ENCODE results near the gene NSD2. TPM values are rescaled to one million over a fixed set of nuclear protein-coding genes. Genes with fewer than 3 reads are reported as not detected.

The NSD2 gene
- total RNA-seq, 1 experiment from 2014 or later, result 122 TPM

- CTCF ChIA-PET, result no interaction called here
- intact Hi-C loops (cut with micrococcal nuclease; ENCODE audit: unreplicated experiment), result loop anchor here (10.0 kb wide), 1 partner anchor 202 kb away; no protein-coding TSS in a partner anchor
- Histone ChIP-seq H3K27me3 (replicated peaks; ENCODE audit: control insufficient read depth, insufficient read depth, low read length) (no peaks in the 10 kb centered on the region), H3K9me3 (no peaks in the 10 kb centered on the region), H3K4me3 (ENCODE audit: low read depth, low read length) (no peak overlapping the region), H3K36me3 (ENCODE audit: control insufficient read depth, insufficient read depth, low read length) (peaks cover 5% of the 10 kb centered on the region), H3K4me1 (no peaks in the 10 kb centered on the region)
- TSS peak; percentile 45 for BruUV-seq (replicated peaks)
- Mint-ChIP-seq H3K27me3 (ENCODE audit: insufficient read depth, unreplicated experiment) (no peaks in the 10 kb centered on the region), H3K4me1 (ENCODE audit: low read depth, unreplicated experiment) (no peaks in the 10 kb centered on the region), H3K4me3 (ENCODE audit: unreplicated experiment) (no peak overlapping the region), H3K9me3 (ENCODE audit: unreplicated experiment) (no peaks in the 10 kb centered on the region), H3K27ac (ENCODE audit: unreplicated experiment) (no peak overlapping the region), H3K36me3 (ENCODE audit: insufficient read depth, unreplicated experiment) (peaks cover 98% of the 10 kb centered on the region)
- no peak for TF ChIP-seq CTCF (IDR thresholded peaks at IDR 0.05; ENCODE audit: insufficient read depth in 1 of 2, low read depth in 1 of 2, low read length in 1 of 2, severe bottlenecking in 1 of 2, unreplicated experiment in 1 of 2)
- POLR2A ChIA-PET, result interaction anchor here (0.6 kb wide), 1 partner anchor 462 kb away, joined by 4 read pairs; no protein-coding TSS in a partner anchor
- DNase-seq, result no peak
These were observed 112.1 kb downstream of the NSD2 start for GRCh38 chr4:1983053-1983845.

DNA sequence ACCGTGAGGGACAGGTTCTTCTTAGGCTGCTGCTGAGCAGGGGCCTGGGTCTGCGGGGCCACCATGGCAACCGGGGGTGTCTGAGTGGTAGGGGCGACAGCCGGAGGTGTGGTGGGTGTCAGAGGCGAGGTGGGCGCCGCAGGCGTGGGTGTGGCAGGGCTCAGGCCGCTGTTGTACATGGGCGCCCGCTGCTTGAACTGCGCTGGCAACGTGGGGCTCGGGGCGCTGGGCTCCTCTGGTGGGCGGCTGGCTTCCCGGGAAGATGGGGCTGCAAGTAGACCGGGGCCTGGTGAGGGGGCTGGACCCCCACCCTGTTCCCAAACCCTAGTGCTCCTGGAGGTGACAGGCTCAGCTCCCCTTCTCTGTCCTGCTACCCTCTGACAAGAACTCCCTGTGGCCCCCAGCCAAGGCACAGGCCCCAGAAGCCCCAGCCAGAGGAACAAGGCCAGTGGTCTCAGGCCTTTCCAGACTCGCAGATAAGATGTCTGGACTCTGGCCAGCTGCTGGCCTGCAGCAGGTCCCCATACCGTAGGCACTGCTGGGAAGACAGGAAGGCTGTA lies 112.7 kb downstream of the NSD2 start:
- H3K36me3 Mint-ChIP-seq (ENCODE audit: insufficient read depth, unreplicated experiment), result peaks cover 98% of the 10 kb centered on the region
- no TSS peak for BruUV-seq (replicated peaks)
- H3K4me1 Mint-ChIP-seq (ENCODE audit: low read depth, unreplicated experiment), result no peaks in the 10 kb centered on the region
- H3K4me3 Mint-ChIP-seq (ENCODE audit: unreplicated experiment), result no peak overlapping the region
- TF ChIP-seq CTCF (IDR thresholded peaks at IDR 0.05; ENCODE audit: insufficient read depth in 1 of 2, low read depth in 1 of 2, low read length in 1 of 2, severe bottlenecking in 1 of 2, unreplicated experiment in 1 of 2), result no peak
- no peaks in the 10 kb centered on the region for H3K9me3 Mint-ChIP-seq (ENCODE audit: unreplicated experiment)
- no peak overlapping the region for H3K4me3 ChIP-seq (ENCODE audit: low read depth, low read length)
- H3K27me3 ChIP-seq (replicated peaks; ENCODE audit: control insufficient read depth, insufficient read depth, low read length), result no peaks in the 10 kb centered on the region
- ChIA-PET POLR2A (no interaction called here), CTCF (no interaction called here)
- H3K36me3 ChIP-seq (ENCODE audit: control insufficient read depth, insufficient read depth, low read length), result peaks cover 5% of the 10 kb centered on the region
- H3K27me3 Mint-ChIP-seq (ENCODE audit: insufficient read depth, unreplicated experiment), result no peaks in the 10 kb centered on the region
- no peak for DNase-seq
- H3K9me3 ChIP-seq, result no peaks in the 10 kb centered on the region
- no peak overlapping the region for H3K27ac Mint-ChIP-seq (ENCODE audit: unreplicated experiment)
- no peaks in the 10 kb centered on the region for H3K4me1 ChIP-seq
- intact Hi-C loops (cut with micrococcal nuclease; ENCODE audit: unreplicated experiment), result loop anchor here (10.0 kb wide), 1 partner anchor 201 kb away; no protein-coding TSS in a partner anchor

GRCh38 chr4:1984406-1985191 lies 113.4 kb downstream of the NSD2 start:
- Mint-ChIP-seq H3K4me1 (ENCODE audit: low read depth, unreplicated experiment) (no peaks in the 10 kb centered on the region), H3K9me3 (ENCODE audit: unreplicated experiment) (no peaks in the 10 kb centered on the region), H3K36me3 (ENCODE audit: insufficient read depth, unreplicated experiment) (peaks cover 98% of the 10 kb centered on the region), H3K27me3 (ENCODE audit: insufficient read depth, unreplicated experiment) (no peaks in the 10 kb centered on the region), H3K27ac (ENCODE audit: unreplicated experiment) (no peak overlapping the region), H3K4me3 (ENCODE audit: unreplicated experiment) (no peak overlapping the region)
- peaks cover 5% of the 10 kb centered on the region for H3K36me3 ChIP-seq (ENCODE audit: control insufficient read depth, insufficient read depth, low read length)
- POLR2A ChIA-PET, result no interaction called here
- H3K4me3 ChIP-seq (ENCODE audit: low read depth, low read length), result no peak overlapping the region
- no TSS peak for BruUV-seq (replicated peaks)
- intact Hi-C loops (cut with micrococcal nuclease; ENCODE audit: unreplicated experiment), result loop anchor here (10.0 kb wide), 1 partner anchor 200 kb away; no protein-coding TSS in a partner anchor
- no peaks in the 10 kb centered on the region for H3K4me1 ChIP-seq
- CTCF ChIA-PET, result no interaction called here
- no peak for TF ChIP-seq CTCF (IDR thresholded peaks at IDR 0.05; ENCODE audit: insufficient read depth in 1 of 2, low read depth in 1 of 2, low read length in 1 of 2, severe bottlenecking in 1 of 2, unreplicated experiment in 1 of 2)
- H3K9me3 ChIP-seq, result no peaks in the 10 kb centered on the region
- DNase-seq, result no peak
- no peaks in the 10 kb centered on the region for H3K27me3 ChIP-seq (replicated peaks; ENCODE audit: control insufficient read depth, insufficient read depth, low read length)
